DOHH2 (cell line): ENCODE results near the gene TARP.

Experiments used
- H3F3A ChIP-seq: fragments of 200-600 bp; sonication (generic), shearing (Covaris generic); 2 replicates; pipeline ENCODE4 v1.6.0; 2016; ENCODE audit warnings: antibody characterized with exemption, mild to moderate bottlenecking; ENCODE audit not compliant: control insufficient read depth, insufficient read depth
- H3K27ac ChIP-seq: fragments of 200-600 bp; sonication (generic); 2 replicates; pipeline ENCODE4 v1.5.1; 2014; ENCODE audit warnings: low read depth, mild to moderate bottlenecking, low read length, moderate library complexity
- H3K27me3 ChIP-seq: fragments of 200-600 bp; sonication (generic); 2 replicates; pipeline ENCODE4 v1.6.1; 2014; ENCODE audit warnings: mild to moderate bottlenecking, low read length, mixed read lengths; ENCODE audit not compliant: control insufficient read depth
- H3K36me3 ChIP-seq: fragments of 200-600 bp; sonication (generic); 2 replicates; pipeline ENCODE4 v1.6.1; 2014; ENCODE audit warnings: mild to moderate bottlenecking, low read length, moderate library complexity, mixed read lengths; ENCODE audit not compliant: control insufficient read depth
- H3K4me1 ChIP-seq: fragments of 200-600 bp; sonication (generic); 2 replicates; pipeline ENCODE4 v1.6.1; 2014; ENCODE audit warnings: mild to moderate bottlenecking, low read length, mixed read lengths; ENCODE audit not compliant: control insufficient read depth
- H3K4me2 ChIP-seq: fragments of 200-600 bp; sonication (generic); 2 replicates; pipeline ENCODE4 v1.6.0; 2014; ENCODE audit warnings: mild to moderate bottlenecking, low read length, moderate library complexity
- H3K4me3 ChIP-seq: fragments of 200-600 bp; sonication (generic); 2 replicates; pipeline ENCODE4 v1.5.1; 2014; ENCODE audit warnings: mild to moderate bottlenecking, low read length, mixed read lengths
- H3K79me2 ChIP-seq: fragments of 200-600 bp; sonication (generic); 2 replicates; pipeline ENCODE4 v1.6.1; 2014; ENCODE audit warnings: mild to moderate bottlenecking, low read length, mixed read lengths; ENCODE audit not compliant: control insufficient read depth
- H3K9me2 ChIP-seq: fragments of 200-600 bp; sonication (generic); replicated peaks from 2 replicates; pipeline ENCODE4 v1.6.1; 2014; ENCODE audit warnings: mild to moderate bottlenecking, low read length, mixed read lengths; ENCODE audit not compliant: control insufficient read depth
- H3K9me3 ChIP-seq: fragments of 200-600 bp; sonication (generic); 2 replicates; pipeline ENCODE4 v1.6.1; 2014; ENCODE audit warnings: antibody characterized with exemption, low read length, mixed read lengths; ENCODE audit not compliant: control insufficient read depth, insufficient read depth
- H4K20me1 ChIP-seq: fragments of 200-600 bp; sonication (generic); 2 replicates; pipeline ENCODE4 v1.6.0; 2014; ENCODE audit warnings: low read depth, mild to moderate bottlenecking, antibody characterized with exemption, low read length, moderate library complexity; ENCODE audit not compliant: control insufficient read depth, insufficient read depth
- CTCF ChIP-seq: fragments of 200-600 bp; sonication (generic); IDR thresholded peaks from one replicate; pipeline ENCODE4 v1.5.1; 2014; ENCODE audit warnings: antibody characterized with exemption, mild to moderate bottlenecking, low read depth, low read length; ENCODE audit not compliant: poor library complexity, severe bottlenecking
- EZH2phosphoT487 ChIP-seq: fragments of 200-600 bp; sonication (generic); IDR thresholded peaks from 2 replicates; pipeline ENCODE4 v1.6.1; 2017; ENCODE audit warnings: borderline replicate concordance, mild to moderate bottlenecking, antibody characterized with exemption, low read length, moderate library complexity, mixed read lengths

TARP gene

GRCh38 chr7:38319873-38320272 is 46.4 kb upstream of the TARP start:
- Histone ChIP-seq H3F3A (no peaks in the 10 kb centered on the region), H3K9me3 (no peaks in the 10 kb centered on the region), H3K4me3 (no peak overlapping the region), H3K27me3 (peaks cover 3% of the 10 kb centered on the region; the same call in 1 of the 2 replicates), H3K4me1 (peaks cover 3% of the 10 kb centered on the region; the same call in 1 of the 2 replicates), H4K20me1 (no peaks in the 10 kb centered on the region), H3K36me3 (no peaks in the 10 kb centered on the region), H3K27ac (no peak overlapping the region), H3K79me2 (no peaks in the 10 kb centered on the region), H3K4me2 (no peak overlapping the region), H3K9me2 (no peaks in the 10 kb centered on the region)
- no peak for TF ChIP-seq EZH2phosphoT487
- TF ChIP-seq CTCF: no peak

- Histone ChIP-seq H3K9me3 (no peaks in the 10 kb centered on the region), H3K36me3 (no peaks in the 10 kb centered on the region), H3K4me3 (no peak overlapping the region), H3K9me2 (no peaks in the 10 kb centered on the region), H3K4me2 (no peak overlapping the region), H3K27ac (no peak overlapping the region), H3K4me1 (peaks cover 3% of the 10 kb centered on the region; the same call in 1 of the 2 replicates), H3F3A (no peaks in the 10 kb centered on the region), H4K20me1 (no peaks in the 10 kb centered on the region), H3K79me2 (no peaks in the 10 kb centered on the region), H3K27me3 (peaks cover under 1% of the 10 kb centered on the region; the same call in 1 of the 2 replicates)
- TF ChIP-seq CTCF (peak; percentile 68), EZH2phosphoT487 (no peak)
Measured at GRCh38 chr7:38318803-38319416, 45.5 kb upstream of the TARP start.

GRCh38 chr7:38318241-38318640 is 44.8 kb upstream of the TARP start:
- TF ChIP-seq CTCF (no peak), EZH2phosphoT487 (no peak)
- Histone ChIP-seq H4K20me1 (no peaks in the 10 kb centered on the region), H3K9me2 (no peaks in the 10 kb centered on the region), H3K36me3 (no peaks in the 10 kb centered on the region), H3K4me2 (no peak overlapping the region), H3K27ac (no peak overlapping the region), H3F3A (no peaks in the 10 kb centered on the region), H3K27me3 (peaks cover 1% of the 10 kb centered on the region; the same call in 1 of the 2 replicates), H3K9me3 (no peaks in the 10 kb centered on the region), H3K4me1 (peaks cover 3% of the 10 kb centered on the region; the same call in 1 of the 2 replicates), H3K79me2 (no peaks in the 10 kb centered on the region), H3K4me3 (no peak overlapping the region)
